ENCODE data around the gene ARFRP1.

- no peak for TF ChIP-seq POLR2A (IDR thresholded peaks at IDR 0.05)
- TF ChIP-seq, protein P1, sequence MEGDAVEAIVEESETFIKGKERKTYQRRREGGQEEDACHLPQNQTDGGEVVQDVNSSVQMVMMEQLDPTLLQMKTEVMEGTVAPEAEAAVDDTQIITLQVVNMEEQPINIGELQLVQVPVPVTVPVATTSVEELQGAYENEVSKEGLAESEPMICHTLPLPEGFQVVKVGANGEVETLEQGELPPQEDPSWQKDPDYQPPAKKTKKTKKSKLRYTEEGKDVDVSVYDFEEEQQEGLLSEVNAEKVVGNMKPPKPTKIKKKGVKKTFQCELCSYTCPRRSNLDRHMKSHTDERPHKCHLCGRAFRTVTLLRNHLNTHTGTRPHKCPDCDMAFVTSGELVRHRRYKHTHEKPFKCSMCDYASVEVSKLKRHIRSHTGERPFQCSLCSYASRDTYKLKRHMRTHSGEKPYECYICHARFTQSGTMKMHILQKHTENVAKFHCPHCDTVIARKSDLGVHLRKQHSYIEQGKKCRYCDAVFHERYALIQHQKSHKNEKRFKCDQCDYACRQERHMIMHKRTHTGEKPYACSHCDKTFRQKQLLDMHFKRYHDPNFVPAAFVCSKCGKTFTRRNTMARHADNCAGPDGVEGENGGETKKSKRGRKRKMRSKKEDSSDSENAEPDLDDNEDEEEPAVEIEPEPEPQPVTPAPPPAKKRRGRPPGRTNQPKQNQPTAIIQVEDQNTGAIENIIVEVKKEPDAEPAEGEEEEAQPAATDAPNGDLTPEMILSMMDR (IDR thresholded peaks at IDR 0.05), result no peak
Observed at GRCh38 chr20:63748070-63748933, 40.5 kb upstream of the ARFRP1 start.
